ENCODE results near the gene GJA1.
A peak's percentile ranks its signal among the peaks of the same experiment; 100 is the strongest.
"Not testable (repeated sequence)": the region's sequence is repeated elsewhere in the genome, so short reads cannot be mapped to it uniquely, and the experiment has no call there.

GJA1 gene

GRCh38 chr6:121435444-121436069 lies at the start of gene GJA1:
TSS of gene GJA1 (plus strand) at chr6:121435646. CDS start at chr6:121446848, 11,202 bp downstream.
- Mint-ChIP-seq H3K9me3 (no peaks in the 10 kb centered on the region), H3K27me3 (ENCODE audit: low read depth) (peaks cover 46% of the 10 kb centered on the region), H3K4me3 (peak within 1 kb of the TSS; percentile 85), H3K36me3 (ENCODE audit: low read depth) (no peaks in the 10 kb centered on the region), H3K4me1 (ENCODE audit: low read depth) (peaks cover 12% of the 10 kb centered on the region), H3K27ac (no peak within 1 kb of the TSS)
- DNase-seq (ENCODE audit: low spot score): no peak

GRCh38 chr6:121386551-121386950 lies 48.9 kb upstream of the GJA1 start:
- H3K4me3 Mint-ChIP-seq; H3K36me3 Mint-ChIP-seq (ENCODE audit: low read depth); H3K27ac Mint-ChIP-seq; H3K9me3 Mint-ChIP-seq; DNase-seq (ENCODE audit: low spot score); H3K27me3 Mint-ChIP-seq (ENCODE audit: low read depth); H3K4me1 Mint-ChIP-seq (ENCODE audit: low read depth): not testable (repeated sequence)

- no peak for DNase-seq (ENCODE audit: low spot score)
- Mint-ChIP-seq H3K27ac (no peak overlapping the region), H3K36me3 (ENCODE audit: low read depth) (no peaks in the 10 kb centered on the region), H3K4me3 (no peak overlapping the region), H3K9me3 (no peaks in the 10 kb centered on the region), H3K4me1 (ENCODE audit: low read depth) (no peaks in the 10 kb centered on the region), H3K27me3 (ENCODE audit: low read depth) (no peaks in the 10 kb centered on the region)
Observed at GRCh38 chr6:121389419-121389818, 46.0 kb upstream of the GJA1 start.

GRCh38 chr6:121393731-121394505 lies 41.5 kb upstream of the GJA1 start:
- H3K27ac Mint-ChIP-seq: no peak overlapping the region
- H3K36me3 Mint-ChIP-seq (ENCODE audit: low read depth): no peaks in the 10 kb centered on the region
- no peaks in the 10 kb centered on the region for H3K27me3 Mint-ChIP-seq (ENCODE audit: low read depth)
- H3K4me1 Mint-ChIP-seq (ENCODE audit: low read depth): no peaks in the 10 kb centered on the region
- no peak for DNase-seq (ENCODE audit: low spot score)
- H3K9me3 Mint-ChIP-seq: no peaks in the 10 kb centered on the region
- H3K4me3 Mint-ChIP-seq: no peak overlapping the region

GRCh38 chr6:121395736-121396135 lies 39.7 kb upstream of the GJA1 start:
- H3K4me3 Mint-ChIP-seq: no peak overlapping the region
- no peak overlapping the region for H3K27ac Mint-ChIP-seq
- H3K4me1 Mint-ChIP-seq (ENCODE audit: low read depth): no peaks in the 10 kb centered on the region
- H3K36me3 Mint-ChIP-seq (ENCODE audit: low read depth): no peaks in the 10 kb centered on the region
- H3K27me3 Mint-ChIP-seq (ENCODE audit: low read depth): no peaks in the 10 kb centered on the region
- DNase-seq (ENCODE audit: low spot score): no peak
- no peaks in the 10 kb centered on the region for H3K9me3 Mint-ChIP-seq

- not testable (repeated sequence) for DNase-seq (ENCODE audit: low spot score); H3K9me3 Mint-ChIP-seq; H3K4me3 Mint-ChIP-seq; H3K4me1 Mint-ChIP-seq (ENCODE audit: low read depth); H3K27ac Mint-ChIP-seq; H3K27me3 Mint-ChIP-seq (ENCODE audit: low read depth); H3K36me3 Mint-ChIP-seq (ENCODE audit: low read depth)
Observed at GRCh38 chr6:121397188-121397587, 38.3 kb upstream of the GJA1 start.

GRCh38 chr6:121398127-121398526 lies 37.3 kb upstream of the GJA1 start:
- H3K4me3 Mint-ChIP-seq: no peak overlapping the region
- DNase-seq (ENCODE audit: low spot score): no peak
- H3K27ac Mint-ChIP-seq: no peak overlapping the region
- no peaks in the 10 kb centered on the region for H3K36me3 Mint-ChIP-seq (ENCODE audit: low read depth)
- no peaks in the 10 kb centered on the region for H3K4me1 Mint-ChIP-seq (ENCODE audit: low read depth)
- H3K9me3 Mint-ChIP-seq: no peaks in the 10 kb centered on the region
- H3K27me3 Mint-ChIP-seq (ENCODE audit: low read depth): no peaks in the 10 kb centered on the region

- Mint-ChIP-seq H3K27me3 (ENCODE audit: low read depth) (no peaks in the 10 kb centered on the region), H3K36me3 (ENCODE audit: low read depth) (no peaks in the 10 kb centered on the region), H3K27ac (no peak overlapping the region), H3K4me1 (ENCODE audit: low read depth) (no peaks in the 10 kb centered on the region), H3K4me3 (no peak overlapping the region), H3K9me3 (no peaks in the 10 kb centered on the region)
- no peak for DNase-seq (ENCODE audit: low spot score)
Observed at GRCh38 chr6:121399966-121400365, 35.5 kb upstream of the GJA1 start.

- no peak for DNase-seq (ENCODE audit: low spot score)
- peaks cover 5% of the 10 kb centered on the region for H3K27me3 Mint-ChIP-seq (ENCODE audit: low read depth)
- no peak overlapping the region for H3K4me3 Mint-ChIP-seq
- no peak overlapping the region for H3K27ac Mint-ChIP-seq
- H3K4me1 Mint-ChIP-seq (ENCODE audit: low read depth): no peaks in the 10 kb centered on the region
- no peaks in the 10 kb centered on the region for H3K9me3 Mint-ChIP-seq
- no peaks in the 10 kb centered on the region for H3K36me3 Mint-ChIP-seq (ENCODE audit: low read depth)
Observed at GRCh38 chr6:121403964-121404363, 31.5 kb upstream of the GJA1 start.

GRCh38 chr6:121405306-121405705 lies 30.1 kb upstream of the GJA1 start:
- no peaks in the 10 kb centered on the region for H3K4me1 Mint-ChIP-seq (ENCODE audit: low read depth)
- H3K27ac Mint-ChIP-seq: no peak overlapping the region
- peaks cover 5% of the 10 kb centered on the region for H3K27me3 Mint-ChIP-seq (ENCODE audit: low read depth)
- no peaks in the 10 kb centered on the region for H3K9me3 Mint-ChIP-seq
- H3K4me3 Mint-ChIP-seq: no peak overlapping the region
- no peaks in the 10 kb centered on the region for H3K36me3 Mint-ChIP-seq (ENCODE audit: low read depth)
- DNase-seq (ENCODE audit: low spot score): no peak

GRCh38 chr6:121408321-121408720 lies 27.1 kb upstream of the GJA1 start:
- Mint-ChIP-seq H3K27ac (no peak overlapping the region), H3K4me3 (no peak overlapping the region), H3K27me3 (ENCODE audit: low read depth) (peaks cover 5% of the 10 kb centered on the region), H3K9me3 (no peaks in the 10 kb centered on the region), H3K36me3 (ENCODE audit: low read depth) (no peaks in the 10 kb centered on the region), H3K4me1 (ENCODE audit: low read depth) (no peaks in the 10 kb centered on the region)
- DNase-seq (ENCODE audit: low spot score): no peak

GRCh38 chr6:121413879-121414278 lies 21.6 kb upstream of the GJA1 start:
- Mint-ChIP-seq H3K36me3 (ENCODE audit: low read depth) (no peaks in the 10 kb centered on the region), H3K27ac (no peak overlapping the region), H3K4me3 (no peak overlapping the region), H3K27me3 (ENCODE audit: low read depth) (no peaks in the 10 kb centered on the region), H3K9me3 (no peaks in the 10 kb centered on the region), H3K4me1 (ENCODE audit: low read depth) (no peaks in the 10 kb centered on the region)
- no peak for DNase-seq (ENCODE audit: low spot score)

- Mint-ChIP-seq H3K4me3 (no peak overlapping the region), H3K4me1 (ENCODE audit: low read depth) (no peaks in the 10 kb centered on the region), H3K27me3 (ENCODE audit: low read depth) (no peaks in the 10 kb centered on the region), H3K27ac (no peak overlapping the region), H3K36me3 (ENCODE audit: low read depth) (no peaks in the 10 kb centered on the region), H3K9me3 (no peaks in the 10 kb centered on the region)
- DNase-seq (ENCODE audit: low spot score): no peak
Observed at GRCh38 chr6:121418346-121418745, 17.1 kb upstream of the GJA1 start.

- Mint-ChIP-seq H3K27ac (no peak overlapping the region), H3K4me1 (ENCODE audit: low read depth) (no peaks in the 10 kb centered on the region), H3K36me3 (ENCODE audit: low read depth) (no peaks in the 10 kb centered on the region), H3K27me3 (ENCODE audit: low read depth) (no peaks in the 10 kb centered on the region), H3K9me3 (no peaks in the 10 kb centered on the region), H3K4me3 (no peak overlapping the region)
- DNase-seq (ENCODE audit: low spot score): no peak
Observed at GRCh38 chr6:121426686-121427085, 8.8 kb upstream of the GJA1 start.
